Left colon (tissue), 2 donors: Measurements from ENCODE around the gene MATR3. TPM values are rescaled to one million over a fixed set of nuclear protein-coding genes. Genes with fewer than 3 reads are reported as not detected.
A peak's percentile ranks its signal among the peaks of the same experiment; 100 is the strongest.

Experiments
- ATAC-seq: fragments of 200-7000 bp; cut with Tn5 transposase; one replicate; pipeline ENCODE4 v1.9.1; 2020; ENCODE audit warnings: mild to moderate bottlenecking, moderate library complexity
- DNase-seq, 2 donors: peaks; one replicate each; pipeline ENCODE4 v3.0.0-alpha.2; 2020
- intact Hi-C, 2 donors: fragments of 100-400 bp; cut with DNase I in 1 of 2; cut with micrococcal nuclease in 1 of 2; formaldehyde crosslinking; loops; one replicate each; pipeline versions ENCODE4 v1.11.2 to v1.14.0; 2022; cut with DNase I, micrococcal nuclease
- long read RNA-seq: library from polyadenylated mRNA; unstranded; transcript quantifications from one replicate; pipeline ENCODE4 v2.0.0, GENCODE V29; 2021
- total RNA-seq, 2 donors: library from RNA; stranded (reverse); fragmentation: NEBNext Ultra II Directional; extraction: Animal tissue kit (Norgen Biotek cat#: 25700); gene quantifications; one replicate each; pipeline ENCODE4 v1.2.1, GENCODE V29; 2021
- donor health status: DM: no; HTN: no; CAD: no.
- donor health status: DM: yes; HTN: yes; CAD: no.

MATR3 gene
- 100 to 1,000 TPM in 1 of 2 donors, 10 to 100 TPM in 1; 98.4 to 106 TPM for total RNA-seq
- long read RNA-seq, full-length matches to known transcripts = 139 of 210 reads
- long read RNA-seq, partial matches to known transcripts = 35 of 210 reads
- long read RNA-seq, other reads (novel, unspliced or antisense) = 36 of 210 reads

GRCh38 chr5:139293507-139294373 is at the start of gene MATR3:
MATR3 (plus strand) TSS chr5:139293740; CDS start chr5:139307416, 13,676 bp downstream.
- DNase-seq (peak; percentile 96 to 97), ATAC-seq (peak; percentile 93)
- intact Hi-C loops = no loop called here

GRCh38 chr5:139245637-139246339 is 47.8 kb upstream of the MATR3 start:
- DNase-seq (no peak), ATAC-seq (no peak)
- intact Hi-C loops = no loop called here

- DNase-seq = no peak
- intact Hi-C loops = no loop called here
- no peak for ATAC-seq
Measured at GRCh38 chr5:139246394-139246793, 47.1 kb upstream of the MATR3 start.

GRCh38 chr5:139248826-139249453 is 44.6 kb upstream of the MATR3 start:
- ATAC-seq (no peak), DNase-seq (no peak)
- intact Hi-C loops = no loop called here

- intact Hi-C loops = no loop called here
- DNase-seq = peak in 1 of 2 donors; percentile 40
Measured at GRCh38 chr5:139251281-139251687, 42.3 kb upstream of the MATR3 start.

GRCh38 chr5:139251695-139252288 is 41.7 kb upstream of the MATR3 start:
- no peak for DNase-seq
- ATAC-seq = peak; percentile 51
- intact Hi-C loops = no loop called here

More at GRCh38 chr5:139251281-139251687, 42.3 kb upstream of the MATR3 start:
- ATAC-seq = peak; percentile 56

GRCh38 chr5:139253115-139253514 is 40.4 kb upstream of the MATR3 start:
- intact Hi-C loops = no loop called here
- DNase-seq = no peak
- no peak for ATAC-seq

GRCh38 chr5:139256820-139257219 is 36.7 kb upstream of the MATR3 start:
- no peak for DNase-seq
- no peak for ATAC-seq
- intact Hi-C loops = no loop called here

- no peak for ATAC-seq
- intact Hi-C loops = loop anchor here in 1 of 2 donors (5.0 to 10.0 kb wide), 2 partner anchors 170 to 677 kb away; no protein-coding TSS in a partner anchor
- no peak for DNase-seq
Measured at GRCh38 chr5:139262059-139262741, 31.3 kb upstream of the MATR3 start.

GRCh38 chr5:139262742-139263445 is 30.6 kb upstream of the MATR3 start:
- intact Hi-C loops = loop anchor here in 1 of 2 donors (5.0 to 10.0 kb wide), 2 partner anchors 171 to 678 kb away; no protein-coding TSS in a partner anchor
- ATAC-seq = peak; percentile 99
- peak; percentile 84 for DNase-seq

- intact Hi-C loops = loop anchor here in 1 of 2 donors (5.0 to 10.0 kb wide), 2 partner anchors 171 to 679 kb away; no protein-coding TSS in a partner anchor
- no peak for ATAC-seq
Measured at GRCh38 chr5:139263536-139263935, 30.0 kb upstream of the MATR3 start.

GRCh38 chr5:139263946-139264345 is 29.6 kb upstream of the MATR3 start:
- no peak for ATAC-seq
- DNase-seq = no peak
- intact Hi-C loops = loop anchor here in 1 of 2 donors (5.0 to 10.0 kb wide), 2 partner anchors 172 to 679 kb away; no protein-coding TSS in a partner anchor

More at GRCh38 chr5:139263536-139263935, 30.0 kb upstream of the MATR3 start:
- no peak for DNase-seq

GRCh38 chr5:139265001-139265400 is 28.5 kb upstream of the MATR3 start:
- ATAC-seq (no peak), DNase-seq (no peak)
- intact Hi-C loops = loop anchor here in 1 of 2 donors (10.0 kb wide), 1 partner anchor 680 kb away; no protein-coding TSS in a partner anchor

- no peak for ATAC-seq
- intact Hi-C loops = loop anchor here in 1 of 2 donors (10.0 kb wide), 1 partner anchor 681 kb away; no protein-coding TSS in a partner anchor
- no peak for DNase-seq
Measured at GRCh38 chr5:139266236-139266635, 27.3 kb upstream of the MATR3 start.

GRCh38 chr5:139267481-139267880 is 26.1 kb upstream of the MATR3 start:
- ATAC-seq = no peak
- intact Hi-C loops = loop anchor here in 1 of 2 donors (10.0 kb wide), 1 partner anchor 683 kb away; no protein-coding TSS in a partner anchor

GRCh38 chr5:139268364-139269202 is 25.0 kb upstream of the MATR3 start:
- ATAC-seq (no peak), DNase-seq (no peak)
- intact Hi-C loops = loop anchor here in 1 of 2 donors (10.0 kb wide), 1 partner anchor 684 kb away; no protein-coding TSS in a partner anchor

More at GRCh38 chr5:139267481-139267880, 26.1 kb upstream of the MATR3 start:
- DNase-seq = no peak
